ENCODE results near the gene LCN10.
"Not testable (repeated sequence)": the region's sequence is repeated elsewhere in the genome, so short reads cannot be mapped to it uniquely, and the experiment has no call there.

LCN10 gene

GRCh38 chr9:136771907-136772415 lies 29.2 kb upstream of the LCN10 start:
- DNase-seq: no peak

- DNase-seq: peak; percentile 61
These were observed 27.0 kb upstream of the LCN10 start for GRCh38 chr9:136769710-136770191.

- DNase-seq: peak; percentile 60
These were observed 23.8 kb upstream of the LCN10 start for GRCh38 chr9:136766410-136767120.

DNA sequence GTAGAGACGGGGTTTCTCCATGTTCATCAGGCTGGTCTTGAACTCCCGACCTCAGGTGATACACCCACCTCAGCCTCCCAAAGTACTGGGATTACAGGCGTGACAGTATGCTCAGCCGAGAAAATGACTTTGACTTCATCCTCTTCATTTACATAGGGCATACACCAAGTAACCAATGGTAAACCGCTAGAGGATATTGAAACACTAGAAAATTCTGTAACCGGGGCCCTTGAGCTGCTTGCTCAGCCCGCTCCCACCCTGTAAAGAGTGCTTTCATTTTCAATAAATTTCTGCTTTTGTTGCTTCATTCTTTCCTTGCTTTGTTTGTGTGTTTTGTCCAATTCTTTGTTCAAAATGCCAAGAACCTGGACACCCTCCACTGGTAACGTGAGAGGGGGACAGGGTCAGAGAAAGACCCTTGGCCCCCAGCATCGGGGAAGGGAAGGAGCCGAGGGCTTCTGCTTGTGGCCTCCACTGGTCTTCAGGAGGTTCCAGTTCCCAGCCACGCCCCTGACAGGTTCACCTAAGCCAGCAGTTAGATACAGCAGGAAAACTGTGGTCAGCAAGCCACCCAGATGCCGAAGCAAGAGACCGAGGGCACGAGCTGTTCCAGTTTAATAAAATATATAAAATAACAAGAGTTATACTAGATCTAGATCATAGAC lies 23.1 kb upstream of the LCN10 start:
- DNase-seq: not testable (repeated sequence)

DNA sequence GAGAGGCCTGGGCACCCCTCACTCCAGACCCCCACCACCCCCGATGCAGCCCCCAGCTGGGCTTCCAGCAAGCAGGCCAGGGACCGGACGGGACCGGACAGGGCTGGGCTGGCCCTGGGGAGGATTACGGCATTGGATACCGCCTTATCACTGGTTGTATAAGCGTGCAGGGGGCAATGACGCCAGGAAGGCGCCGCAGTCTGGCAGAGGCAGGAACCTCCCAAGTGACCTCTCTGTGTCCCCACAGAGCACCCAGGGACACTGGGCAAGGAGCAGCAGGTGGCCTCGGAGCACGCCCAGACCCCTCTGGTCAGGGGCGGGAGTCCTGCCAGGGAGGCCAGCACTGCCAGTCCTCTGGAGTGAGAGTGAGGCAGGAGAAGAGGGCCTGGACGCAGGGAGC lies 22.3 kb upstream of the LCN10 start:
- no peak for DNase-seq

GRCh38 chr9:136764301-136764891 lies 21.7 kb upstream of the LCN10 start, which contains the start of gene LCN15:
LCN15 (minus strand) TSS chr9:136764518; CDS start chr9:136764488, 30 bp downstream.
- DNase-seq: no peak

DNA sequence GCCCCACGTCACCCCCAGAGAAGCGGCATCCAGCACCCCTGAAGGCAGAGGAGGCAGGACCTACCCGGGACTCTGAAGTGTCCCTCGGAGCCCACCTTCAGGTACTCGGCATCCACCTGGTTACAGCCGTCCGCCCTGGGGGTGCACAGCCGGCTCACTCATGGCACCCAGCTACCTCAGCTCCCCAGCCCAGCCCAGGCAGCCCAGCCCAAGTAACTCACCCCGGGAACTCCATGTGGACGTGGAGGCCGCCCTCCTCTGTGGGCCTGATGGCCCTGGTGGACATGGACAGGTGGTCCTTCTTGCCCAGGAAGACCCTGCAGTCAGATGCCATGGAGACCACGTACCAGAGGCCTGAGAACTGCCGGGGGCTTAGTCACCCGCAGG lies 20.9 kb upstream of the LCN10 start:
- no peak for DNase-seq

DNA sequence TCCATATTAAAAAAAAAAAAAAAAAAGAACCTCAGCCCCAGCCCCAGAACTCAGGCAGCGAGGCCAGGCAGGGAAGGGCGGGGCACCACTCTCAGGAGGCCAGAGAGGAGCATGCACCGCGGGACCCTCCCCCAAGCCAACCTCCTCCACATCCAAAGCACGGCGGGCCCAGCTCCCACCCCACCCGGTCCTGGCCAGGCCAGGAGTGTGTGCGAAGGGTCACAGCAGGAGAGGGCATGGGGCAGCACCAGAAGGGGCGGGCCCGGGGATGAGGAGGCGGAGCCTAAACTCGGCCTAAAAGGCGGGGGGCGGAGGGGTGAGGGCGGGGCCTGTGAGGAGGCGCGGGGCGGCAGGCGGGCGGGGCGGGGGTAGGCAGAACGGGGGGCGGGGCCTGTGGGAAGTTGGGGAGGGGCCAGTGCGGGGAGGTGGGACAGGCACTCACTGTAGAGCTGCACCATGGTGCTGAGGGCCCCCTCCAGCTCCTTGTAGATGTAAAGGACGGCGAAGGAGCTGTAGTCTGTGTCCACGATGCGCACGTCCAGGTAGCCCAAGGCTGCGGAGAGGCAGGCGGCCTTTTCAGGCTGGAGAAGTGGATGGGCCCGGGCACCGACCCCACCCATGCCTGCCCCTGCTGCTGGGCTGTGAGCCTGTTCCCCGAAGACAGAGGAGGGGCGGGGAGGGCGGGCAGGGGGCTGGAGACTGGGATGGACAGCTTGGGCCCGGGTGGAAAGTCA lies 20.3 kb upstream of the LCN10 start:
- peak; percentile 69 for DNase-seq

DNA sequence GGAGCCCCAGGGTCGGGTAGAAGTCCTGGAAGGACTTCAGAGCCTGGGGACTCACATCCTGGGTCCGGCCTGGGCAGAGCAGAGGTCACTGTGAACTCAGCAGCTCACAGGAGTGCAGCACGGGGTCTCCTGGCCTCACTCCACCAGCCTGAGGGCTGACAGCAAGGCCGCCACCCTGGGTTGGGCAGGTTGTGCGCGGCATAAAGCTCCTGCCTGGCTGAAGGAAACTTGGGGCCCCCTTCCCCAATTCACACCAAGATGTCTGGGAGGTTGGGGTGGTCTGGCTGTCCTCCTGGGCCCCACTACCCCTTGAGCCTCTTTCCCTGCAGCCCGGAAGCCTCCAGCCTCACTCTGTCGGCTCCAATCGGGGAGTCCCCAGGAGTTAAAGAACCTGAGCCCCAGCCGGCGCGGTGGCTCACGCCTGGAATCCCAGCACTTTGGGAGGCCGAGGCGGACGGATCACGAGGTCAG lies 19.5 kb upstream of the LCN10 start:
- DNase-seq: no peak

- DNase-seq: no peak
These were observed 18.8 kb upstream of the LCN10 start for GRCh38 chr9:136761545-136761981.

- peak; percentile 47 for DNase-seq
These were observed 18.2 kb upstream of the LCN10 start for GRCh38 chr9:136760834-136761544.

- DNase-seq: no peak
These were observed 17.7 kb upstream of the LCN10 start for GRCh38 chr9:136760424-136760823.

- DNase-seq: no peak
These were observed 16.9 kb upstream of the LCN10 start for GRCh38 chr9:136759436-136760325.

GRCh38 chr9:136759001-136759400 lies 16.3 kb upstream of the LCN10 start:
- DNase-seq: no peak

DNA sequence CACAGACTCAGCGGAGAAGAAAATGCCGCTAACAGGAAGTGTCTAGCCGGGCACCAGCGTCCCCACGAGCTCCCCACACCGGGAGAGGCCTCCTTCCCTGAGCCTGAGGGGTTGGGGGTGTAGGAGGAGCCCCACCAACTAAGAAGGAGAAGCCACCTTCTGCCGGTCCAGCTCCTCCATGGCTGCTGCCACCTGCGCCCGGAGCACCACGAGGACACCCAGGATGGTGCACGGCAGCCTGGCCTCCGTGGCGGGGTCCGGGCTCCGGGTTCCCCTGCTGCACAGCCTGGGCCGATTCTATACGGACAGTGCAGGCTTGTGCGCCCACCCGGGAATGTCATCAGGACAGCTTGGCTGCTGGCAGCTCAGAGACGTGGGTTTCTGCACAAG lies 15.0 kb upstream of the LCN10 start:
- no peak for DNase-seq

DNA sequence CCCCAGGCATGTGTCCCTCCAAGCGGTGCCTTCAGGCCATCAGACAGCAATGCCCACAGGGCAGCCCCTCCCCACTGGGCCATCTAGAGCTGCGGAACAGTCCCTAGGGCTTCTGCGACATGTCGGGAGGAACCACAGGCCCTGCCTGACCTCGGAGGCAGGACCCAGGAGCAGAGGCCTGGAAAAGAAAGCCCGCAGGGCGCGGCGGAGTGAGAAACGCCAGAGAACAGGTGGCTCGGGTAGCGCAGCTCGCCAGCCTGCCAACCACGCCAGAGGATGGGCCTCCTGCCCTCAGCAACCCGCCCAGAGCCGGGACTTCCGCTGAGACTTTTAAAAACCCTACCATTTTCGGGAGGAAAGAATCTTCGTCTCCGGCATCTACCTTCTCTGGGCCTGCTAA lies 14.6 kb upstream of the LCN10 start:
- DNase-seq: no peak

DNA sequence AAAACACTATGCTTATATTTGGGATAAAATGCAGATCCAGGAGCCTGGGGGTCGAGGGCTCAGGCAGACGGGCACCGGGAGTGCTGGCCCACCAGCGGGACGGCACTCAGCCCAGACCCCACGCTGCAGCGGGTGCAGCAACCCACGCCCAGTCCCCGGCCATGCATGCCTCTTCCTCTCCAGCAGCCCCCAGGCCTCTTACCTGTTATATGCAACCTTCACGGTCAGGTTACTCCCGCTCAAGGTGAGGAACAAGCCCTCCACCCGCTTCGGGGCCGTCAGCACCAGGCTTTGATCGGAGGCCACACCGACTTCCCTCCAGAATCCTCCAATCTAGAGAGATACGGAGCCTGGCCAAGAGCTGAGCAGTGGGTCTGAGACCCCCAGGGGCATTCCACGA lies 14.1 kb upstream of the LCN10 start:
- no peak for DNase-seq

GRCh38 chr9:136756134-136756438 lies 13.3 kb upstream of the LCN10 start:
- DNase-seq: no peak

DNA sequence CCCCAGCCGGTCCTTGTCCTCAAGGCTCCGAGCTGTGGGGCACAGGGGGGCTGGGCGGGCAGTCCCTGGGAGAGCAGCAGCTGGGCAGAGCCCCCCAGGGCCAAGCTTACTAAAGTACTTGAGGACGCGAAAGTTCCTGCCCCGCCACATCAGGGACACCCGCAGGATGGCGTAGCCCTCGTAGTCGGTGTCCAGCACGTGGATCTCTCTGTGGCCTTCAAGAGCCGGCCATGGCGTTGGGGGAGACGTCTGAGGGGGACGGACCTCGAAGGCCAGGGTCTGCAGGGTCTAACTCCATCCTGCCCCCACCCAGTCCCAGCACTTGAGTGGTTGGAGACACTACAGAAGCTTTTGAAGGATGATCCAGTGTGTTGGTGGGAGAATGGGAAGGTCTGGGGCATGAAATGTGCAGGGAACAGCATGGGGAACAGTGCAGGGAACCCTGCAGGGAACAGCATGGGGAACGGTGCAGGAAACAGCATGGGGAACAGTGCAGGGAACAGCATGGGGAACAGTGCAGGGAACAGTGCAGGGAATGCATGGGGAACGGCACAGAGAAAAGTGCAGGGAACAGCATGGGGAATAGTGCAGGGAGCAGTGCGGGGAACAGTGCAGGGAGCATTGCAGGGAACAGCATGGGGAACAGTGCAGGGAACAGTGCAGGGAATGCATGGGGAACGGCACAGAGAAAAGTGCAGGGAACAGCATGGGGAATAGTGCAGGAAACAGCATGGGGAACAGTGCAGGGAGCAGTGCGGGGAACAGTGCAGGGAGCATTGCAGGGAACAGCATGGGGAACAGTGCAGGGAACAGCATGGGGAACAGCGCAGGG lies 12.8 kb upstream of the LCN10 start:
- DNase-seq: not testable (repeated sequence)

DNA sequence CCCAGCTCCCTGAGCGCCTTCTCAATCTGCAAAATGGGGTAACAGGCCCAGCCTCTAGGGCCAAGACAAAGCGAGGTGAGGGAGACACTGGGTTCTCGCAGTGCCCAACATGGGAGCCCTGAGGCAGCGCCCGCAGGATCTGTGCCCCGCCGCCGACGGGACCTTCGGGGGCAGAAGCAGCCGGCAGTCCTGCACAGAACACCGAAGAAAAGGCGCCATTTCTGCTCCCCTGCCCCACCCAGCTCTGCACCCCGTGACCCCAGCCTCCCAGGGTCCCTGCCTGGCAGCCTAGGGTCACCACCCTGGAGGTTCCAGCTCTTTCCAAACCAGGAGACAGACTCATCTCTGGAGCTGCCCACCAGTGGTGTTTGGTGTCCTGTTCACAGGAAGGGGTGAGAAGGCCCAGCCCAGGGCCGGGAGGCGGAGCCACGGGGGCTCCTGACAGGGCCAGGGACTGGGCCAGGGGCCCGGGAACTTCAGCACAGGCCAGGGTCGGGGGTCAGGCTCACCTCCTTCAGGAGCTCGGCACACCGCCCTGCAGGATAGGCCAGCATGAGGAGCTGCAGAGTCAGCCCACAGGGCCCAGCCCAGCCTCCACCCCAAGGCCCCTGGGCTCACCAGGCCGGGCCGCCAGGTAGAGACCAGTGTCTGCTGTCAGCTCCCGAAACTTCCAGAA lies 12.0 kb upstream of the LCN10 start:
- DNase-seq: no peak

Measured in activated CD4-positive, alpha-beta T cell treated with anti-CD3 and anti-CD28 coated beads, Interleukin-10, Interleukin-2, amounts not matched to agents 100 ng/mL and 50 ng/mL, durations not matched to agents 16 hours and 8 hours (primary cell).